Nephron (organoid): ENCODE results near the gene EBI3.

ENCODE experiments used
- H3K27ac Mint-ChIP-seq, 3 experiments: 2 replicates each; pipeline ENCODE4 v1.8.0; 2020; ENCODE audit warnings: mixed read lengths in 3 of 3, mild to moderate bottlenecking in 2 of 3, moderate library complexity in 1 of 3
- H3K27me3 Mint-ChIP-seq: 2 replicates; pipeline ENCODE4 v1.8.0; 2021; ENCODE audit warnings: low read depth, mild to moderate bottlenecking, moderate library complexity, mixed read lengths
- H3K36me3 Mint-ChIP-seq: 2 replicates; pipeline ENCODE4 v1.8.0; 2020; ENCODE audit warnings: low read depth, mixed read lengths
- H3K4me1 Mint-ChIP-seq: 2 replicates; pipeline ENCODE4 v1.8.0; 2020; ENCODE audit warnings: mixed read lengths
- H3K4me3 Mint-ChIP-seq, 3 experiments: 2 replicates each; pipeline ENCODE4 v1.8.0; 2020; ENCODE audit warnings: mild to moderate bottlenecking in 3 of 3, mixed read lengths in 3 of 3, moderate library complexity in 2 of 3
- H3K9me3 Mint-ChIP-seq: 2 replicates; pipeline ENCODE4 v1.8.0; 2020; ENCODE audit warnings: mixed read lengths
- TF ChIP-seq, protein P1 (sequence below), 3 experiments: fragments of 200-600 bp; sonication (generic); IDR thresholded peaks; one replicate each; pipeline ENCODE4 v1.5.0; 2021; ENCODE audit warnings: antibody characterized with exemption in 3 of 3; ENCODE audit not compliant: unreplicated experiment in 3 of 3

The EBI3 gene

DNA sequence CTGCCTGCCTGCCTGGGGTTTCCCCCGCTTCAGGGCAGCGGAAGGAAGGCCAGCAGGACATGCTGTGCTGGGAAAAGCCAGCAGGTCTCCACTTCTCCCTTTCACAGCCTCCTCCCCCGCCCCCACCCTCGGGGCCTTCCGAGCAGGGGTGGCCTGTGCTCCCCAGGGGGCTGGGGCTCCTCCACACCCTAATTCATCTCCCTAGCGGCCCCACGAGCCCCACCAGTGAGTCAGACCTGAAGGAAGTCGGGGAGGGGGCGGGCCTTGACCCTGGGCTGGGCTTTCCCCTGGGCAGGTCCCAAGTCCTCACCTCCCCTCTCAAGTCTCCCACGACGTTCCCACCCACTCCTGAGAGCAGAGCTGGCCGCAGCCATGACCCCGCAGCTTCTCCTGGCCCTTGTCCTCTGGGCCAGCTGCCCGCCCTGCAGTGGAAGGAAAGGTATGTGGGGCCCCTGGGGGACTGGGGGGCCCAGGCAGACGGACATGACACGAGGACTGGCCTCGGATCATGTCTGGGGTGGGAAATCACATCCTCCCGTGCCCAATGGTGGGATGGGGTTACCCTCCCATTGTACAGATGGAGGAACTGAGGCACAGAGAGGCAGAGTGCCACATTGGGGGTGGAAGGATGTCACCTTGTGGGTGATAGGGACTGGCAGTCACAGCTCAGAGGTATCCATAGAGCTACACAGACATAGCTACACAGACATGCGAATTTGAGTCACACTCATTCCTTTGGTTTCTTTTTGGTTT, at the start of gene EBI3:
EBI3 (plus strand) TSS at position 345 of the 753 bp plus-strand sequence; CDS start at position 373, 28 bp downstream.
- H3K27me3 Mint-ChIP-seq: peaks cover 15% of the 10 kb centered on the region
- no peak within 1 kb of the TSS for H3K4me3 Mint-ChIP-seq
- no peaks in the 10 kb centered on the region for H3K9me3 Mint-ChIP-seq
- H3K4me1 Mint-ChIP-seq: peaks cover 4% of the 10 kb centered on the region
- H3K27ac Mint-ChIP-seq: no peak within 1 kb of the TSS
- TF ChIP-seq, protein P1, sequence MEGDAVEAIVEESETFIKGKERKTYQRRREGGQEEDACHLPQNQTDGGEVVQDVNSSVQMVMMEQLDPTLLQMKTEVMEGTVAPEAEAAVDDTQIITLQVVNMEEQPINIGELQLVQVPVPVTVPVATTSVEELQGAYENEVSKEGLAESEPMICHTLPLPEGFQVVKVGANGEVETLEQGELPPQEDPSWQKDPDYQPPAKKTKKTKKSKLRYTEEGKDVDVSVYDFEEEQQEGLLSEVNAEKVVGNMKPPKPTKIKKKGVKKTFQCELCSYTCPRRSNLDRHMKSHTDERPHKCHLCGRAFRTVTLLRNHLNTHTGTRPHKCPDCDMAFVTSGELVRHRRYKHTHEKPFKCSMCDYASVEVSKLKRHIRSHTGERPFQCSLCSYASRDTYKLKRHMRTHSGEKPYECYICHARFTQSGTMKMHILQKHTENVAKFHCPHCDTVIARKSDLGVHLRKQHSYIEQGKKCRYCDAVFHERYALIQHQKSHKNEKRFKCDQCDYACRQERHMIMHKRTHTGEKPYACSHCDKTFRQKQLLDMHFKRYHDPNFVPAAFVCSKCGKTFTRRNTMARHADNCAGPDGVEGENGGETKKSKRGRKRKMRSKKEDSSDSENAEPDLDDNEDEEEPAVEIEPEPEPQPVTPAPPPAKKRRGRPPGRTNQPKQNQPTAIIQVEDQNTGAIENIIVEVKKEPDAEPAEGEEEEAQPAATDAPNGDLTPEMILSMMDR (IDR thresholded peaks at IDR 0.05; ENCODE audit: unreplicated experiment in 3 of 3): no peak
- no peaks in the 10 kb centered on the region for H3K36me3 Mint-ChIP-seq

DNA sequence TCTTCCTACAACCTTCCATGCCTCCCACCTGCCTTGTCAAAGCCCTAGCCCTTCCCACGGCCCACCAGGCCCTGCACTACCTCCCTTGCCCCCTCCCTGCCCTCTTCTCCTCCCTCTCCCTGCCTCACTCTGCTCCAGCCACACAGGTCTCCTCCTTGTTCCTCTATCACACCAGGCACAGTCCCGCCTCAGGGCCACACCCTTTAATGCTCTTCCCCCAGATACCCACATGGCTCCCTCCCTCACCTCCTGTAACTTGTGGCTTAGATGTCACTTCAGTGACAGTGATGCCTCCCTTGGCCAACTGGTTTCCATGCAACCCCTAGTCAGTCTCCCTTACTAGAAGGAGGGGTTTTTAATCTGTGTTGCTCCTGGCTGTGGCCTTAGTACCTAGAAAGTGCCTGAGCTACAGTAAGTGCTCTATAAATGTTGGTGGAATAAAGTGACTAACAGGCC, 48.2 kb upstream of the EBI3 start:
- Mint-ChIP-seq H3K4me3 (peak overlapping the region; percentile 72 to 98 (median 98)), H3K27ac (peak overlapping the region in 1 of 3 experiments; percentile 14), H3K4me1 (peaks cover 11% of the 10 kb centered on the region), H3K27me3 (peaks cover 13% of the 10 kb centered on the region), H3K9me3 (no peaks in the 10 kb centered on the region), H3K36me3 (peaks cover 19% of the 10 kb centered on the region)
- TF ChIP-seq, protein P1 (IDR thresholded peaks at IDR 0.05; ENCODE audit: unreplicated experiment in 3 of 3): no peak

DNA sequence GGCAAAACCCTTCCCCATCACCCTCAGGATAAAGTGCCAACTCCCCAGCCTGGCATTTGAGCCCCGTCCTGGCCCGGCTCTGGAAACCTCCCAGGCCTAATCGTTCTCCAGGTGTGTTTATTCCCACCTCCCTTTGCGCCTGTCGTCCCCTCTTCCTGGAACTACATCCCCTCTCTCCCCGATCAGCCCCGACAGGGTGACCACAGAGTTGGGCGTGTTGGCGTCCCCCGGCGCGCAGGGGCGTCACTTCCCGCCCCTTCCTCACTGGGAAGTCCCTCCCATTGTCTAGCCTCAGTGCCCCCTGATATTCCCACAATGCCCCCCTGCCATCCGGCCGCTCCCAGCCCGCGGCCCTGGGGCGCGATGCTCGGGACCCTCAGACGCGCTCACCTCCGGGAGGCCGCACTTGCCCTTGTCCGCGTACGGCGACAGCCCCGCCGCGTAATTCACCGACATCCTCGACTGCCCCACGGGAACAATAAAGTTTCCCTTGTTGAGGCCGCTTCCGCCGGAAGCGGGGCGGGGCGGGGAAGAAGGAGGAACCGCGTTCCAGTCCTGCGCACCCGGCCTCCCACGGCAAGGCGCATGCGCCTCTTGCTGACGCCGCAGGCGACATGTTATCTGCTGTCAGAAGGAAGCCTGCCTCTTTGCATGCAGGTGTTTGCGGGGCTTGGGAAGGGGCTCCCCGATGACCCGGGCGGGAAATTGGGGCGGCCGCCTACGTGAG, 47.1 kb upstream of the EBI3 start, which contains the start of the genes ANKRD24 and SIRT6:
ANKRD24 (plus strand) TSS at position 606 of the 727 bp plus-strand sequence. CDS start 3,737 bp downstream, outside the sequence.
SIRT6 (minus strand) TSS at position 480 of the 727 bp plus-strand sequence; CDS start at position 456, 24 bp downstream.
- H3K4me3 Mint-ChIP-seq: peak within 1 kb of the TSS; percentile 97 to 98 (median 98)
- peaks cover 13% of the 10 kb centered on the region for H3K27me3 Mint-ChIP-seq
- TF ChIP-seq, protein P1 (IDR thresholded peaks at IDR 0.05; ENCODE audit: unreplicated experiment in 3 of 3): no peak
- peaks cover 17% of the 10 kb centered on the region for H3K36me3 Mint-ChIP-seq
- no peaks in the 10 kb centered on the region for H3K9me3 Mint-ChIP-seq
- peaks cover 11% of the 10 kb centered on the region for H3K4me1 Mint-ChIP-seq
- H3K27ac Mint-ChIP-seq: peak within 1 kb of the TSS; percentile 80 to 93 (median 91)

DNA sequence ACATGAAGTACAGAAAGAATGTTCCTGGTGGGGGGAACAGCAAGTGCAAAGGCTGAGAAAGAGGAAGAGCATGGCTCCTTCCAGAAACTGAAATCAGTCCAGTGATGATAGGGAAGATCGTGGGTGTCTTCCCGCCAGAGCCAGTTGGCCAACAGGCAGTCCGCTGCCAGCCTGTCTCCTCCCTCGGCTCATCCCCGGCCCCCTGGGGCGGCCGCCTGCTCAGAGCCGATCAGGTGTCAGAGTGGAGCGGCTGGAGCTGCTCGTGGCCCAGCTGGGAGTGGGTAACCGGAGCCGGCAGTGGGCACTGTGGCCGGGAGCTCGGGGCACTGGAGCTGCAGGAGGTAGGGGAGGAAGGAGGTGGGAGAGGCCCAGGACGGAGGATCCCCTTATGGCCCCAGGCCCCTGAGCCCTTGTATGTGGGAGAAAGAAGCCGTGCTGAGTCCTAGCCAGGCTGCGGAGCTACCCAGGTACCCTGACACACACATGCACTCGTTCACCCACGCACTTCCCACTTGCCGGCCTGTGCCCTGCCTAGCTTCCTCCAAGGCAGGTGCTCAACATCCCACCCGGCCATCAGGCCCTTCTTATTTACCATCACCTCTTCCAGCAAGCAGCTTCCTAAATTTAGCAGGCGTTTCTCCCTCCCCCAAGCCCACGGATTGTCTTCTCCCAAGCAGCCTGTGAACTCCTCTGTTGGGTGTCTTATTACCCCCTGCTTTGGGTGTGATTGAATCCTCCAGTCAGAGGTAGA, 45.2 kb upstream of the EBI3 start:
- Mint-ChIP-seq H3K4me1 (peaks cover 11% of the 10 kb centered on the region), H3K4me3 (peak overlapping the region; percentile 73 to 84 (median 81)), H3K27me3 (peaks cover 13% of the 10 kb centered on the region), H3K9me3 (no peaks in the 10 kb centered on the region), H3K27ac (no peak overlapping the region), H3K36me3 (peaks cover 10% of the 10 kb centered on the region)
- TF ChIP-seq, protein P1 (IDR thresholded peaks at IDR 0.05; ENCODE audit: unreplicated experiment in 3 of 3): no peak

DNA sequence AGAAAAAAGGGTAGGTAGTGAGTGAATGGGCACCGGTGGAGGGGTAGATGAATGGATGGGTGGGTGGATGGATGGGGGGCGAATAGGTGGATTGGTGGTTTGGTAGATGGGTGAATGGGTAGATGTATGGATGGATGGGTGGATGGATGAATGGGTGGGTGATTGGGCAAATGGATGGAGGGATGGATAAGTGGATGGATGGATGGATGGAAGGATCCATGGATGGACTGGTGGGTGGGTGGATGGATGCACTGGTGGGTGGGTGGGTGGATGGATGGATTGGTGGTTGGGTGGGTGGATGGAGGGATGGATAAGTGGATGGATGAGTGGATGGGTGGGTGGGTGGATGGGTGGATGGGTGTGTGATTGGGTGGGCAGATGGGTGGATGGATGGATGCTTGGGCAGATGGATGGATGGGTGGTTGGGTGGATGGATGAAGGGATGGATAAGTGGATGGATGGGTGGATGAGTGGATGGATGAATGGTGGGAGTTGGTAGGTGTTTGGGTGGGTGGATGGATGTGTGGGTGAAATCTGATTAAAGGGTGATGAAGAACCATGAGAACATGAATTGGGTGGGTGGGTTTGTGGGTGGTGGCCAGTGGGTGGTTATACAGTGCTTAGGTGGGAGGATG, 44.5 kb upstream of the EBI3 start:
- H3K36me3 Mint-ChIP-seq: peaks cover 3% of the 10 kb centered on the region
- TF ChIP-seq, protein P1 (IDR thresholded peaks at IDR 0.05; ENCODE audit: unreplicated experiment in 3 of 3): no peak
- peaks cover 11% of the 10 kb centered on the region for H3K4me1 Mint-ChIP-seq
- H3K27me3 Mint-ChIP-seq: peaks cover 13% of the 10 kb centered on the region
- no peaks in the 10 kb centered on the region for H3K9me3 Mint-ChIP-seq
- H3K4me3 Mint-ChIP-seq: peak overlapping the region; percentile 73 to 84 (median 81)
- no peak overlapping the region for H3K27ac Mint-ChIP-seq
